Neural crest cell (in vitro differentiated cells): ENCODE measurements around the gene SLC2A6. TPM values are rescaled to one million over a fixed set of nuclear protein-coding genes. Genes with fewer than 3 reads are reported as not detected.

ENCODE experiments used
- DNase-seq: peaks from one replicate; pipeline ENCODE4 v3.0.0; 2021; ENCODE audit warnings: low read depth, mixed read lengths, low spot score
- H3K27ac Mint-ChIP-seq: one replicate; pipeline ENCODE4 v1.8.0; 2021; ENCODE audit warnings: mild to moderate bottlenecking, mixed read lengths; ENCODE audit not compliant: unreplicated experiment
- H3K27me3 Mint-ChIP-seq: 2 replicates; pipeline ENCODE4 v1.8.0; 2021; ENCODE audit warnings: low read depth, mild to moderate bottlenecking, mixed read lengths
- H3K36me3 Mint-ChIP-seq: 2 replicates; pipeline ENCODE4 v1.8.0; 2021; ENCODE audit warnings: low read depth, mild to moderate bottlenecking, mixed read lengths
- H3K4me1 Mint-ChIP-seq: 2 replicates; pipeline ENCODE4 v1.8.0; 2021; ENCODE audit warnings: mixed read lengths
- H3K4me3 Mint-ChIP-seq: one replicate; pipeline ENCODE4 v1.8.0; 2021; ENCODE audit warnings: mild to moderate bottlenecking, mixed read lengths
- H3K9me3 Mint-ChIP-seq: 2 replicates; pipeline ENCODE4 v1.8.0; 2021; ENCODE audit warnings: mixed read lengths
- long read RNA-seq: library from polyadenylated mRNA; unstranded; transcript quantifications from one replicate; pipeline ENCODE4 v2.0.0, GENCODE V29; 2020
- total RNA-seq: library from RNA; stranded (reverse); gene quantifications from 2 replicates; pipeline ENCODE4 v1.2.1, GENCODE V29; 2021
- TF ChIP-seq, protein P1 (sequence below): fragments of 200-600 bp; sonication (generic); conservative IDR thresholded peaks from 2 replicates; pipeline ENCODE4 v1.5.0; 2021; ENCODE audit warnings: antibody characterized with exemption, mild to moderate bottlenecking

SLC2A6 gene, protein sequence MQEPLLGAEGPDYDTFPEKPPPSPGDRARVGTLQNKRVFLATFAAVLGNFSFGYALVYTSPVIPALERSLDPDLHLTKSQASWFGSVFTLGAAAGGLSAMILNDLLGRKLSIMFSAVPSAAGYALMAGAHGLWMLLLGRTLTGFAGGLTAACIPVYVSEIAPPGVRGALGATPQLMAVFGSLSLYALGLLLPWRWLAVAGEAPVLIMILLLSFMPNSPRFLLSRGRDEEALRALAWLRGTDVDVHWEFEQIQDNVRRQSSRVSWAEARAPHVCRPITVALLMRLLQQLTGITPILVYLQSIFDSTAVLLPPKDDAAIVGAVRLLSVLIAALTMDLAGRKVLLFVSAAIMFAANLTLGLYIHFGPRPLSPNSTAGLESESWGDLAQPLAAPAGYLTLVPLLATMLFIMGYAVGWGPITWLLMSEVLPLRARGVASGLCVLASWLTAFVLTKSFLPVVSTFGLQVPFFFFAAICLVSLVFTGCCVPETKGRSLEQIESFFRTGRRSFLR
- total RNA-seq: 29.0 and 30.9 TPM in 2 replicates
- long read RNA-seq, transcript SLC2A6-202 (10 exons, 2,528 nt): major isoform, 6 of 11 reads
- long read RNA-seq, partial matches to known transcripts: 0 of 11 reads
- long read RNA-seq, other reads (novel, unspliced or antisense): 3 of 11 reads

DNA sequence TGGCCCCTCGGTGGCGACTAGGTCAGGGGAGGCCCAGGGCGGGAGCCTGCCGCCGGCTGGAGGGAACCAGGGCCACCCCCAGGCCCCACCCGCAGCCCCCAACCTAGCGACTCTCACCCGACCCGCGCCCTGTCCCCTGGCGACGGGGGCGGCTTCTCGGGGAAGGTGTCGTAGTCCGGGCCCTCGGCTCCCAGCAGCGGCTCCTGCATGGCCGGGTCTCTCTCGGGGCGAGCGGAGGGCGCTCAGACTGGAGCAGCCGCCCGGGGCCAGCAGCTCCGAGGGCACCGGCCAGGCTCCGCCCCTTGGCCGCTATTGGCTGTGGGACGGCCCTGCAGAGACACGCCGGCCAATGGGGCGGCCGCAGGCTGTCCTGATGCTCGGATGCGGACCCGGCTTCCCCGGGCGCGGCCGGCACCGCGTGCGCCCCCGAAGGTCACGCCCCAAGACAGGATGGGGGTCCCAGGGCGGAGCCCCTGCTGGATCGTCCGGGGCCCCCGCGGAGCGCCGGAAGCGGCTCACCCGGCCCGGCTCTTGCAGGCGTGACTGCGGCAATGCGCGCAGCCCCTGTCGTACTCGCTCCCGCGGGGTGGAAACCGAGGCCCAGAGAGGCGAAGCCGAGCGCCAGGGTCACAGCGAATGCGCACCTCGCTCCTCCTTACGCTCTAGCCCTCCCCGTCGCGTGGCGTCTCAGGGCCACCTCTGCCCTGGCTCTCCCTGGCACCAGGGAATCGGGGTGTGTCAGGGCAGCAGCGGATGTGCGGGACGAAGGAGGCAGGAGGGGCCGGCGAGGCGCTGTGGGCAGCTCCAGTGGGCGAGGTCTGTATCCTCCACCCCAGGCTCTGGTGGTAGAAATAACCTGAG is at the start of gene SLC2A6:
Gene SLC2A6, minus strand, starts transcription at position 249 of the 861 bp plus-strand sequence. Its CDS starts 40 bp downstream, at position 209.
- H3K27me3 Mint-ChIP-seq: no peaks in the 10 kb centered on the region
- H3K36me3 Mint-ChIP-seq: no peaks in the 10 kb centered on the region
- no peaks in the 10 kb centered on the region for H3K9me3 Mint-ChIP-seq
- H3K4me1 Mint-ChIP-seq: peaks cover 17% of the 10 kb centered on the region
- DNase-seq: peak; percentile 79
- H3K27ac Mint-ChIP-seq: peak within 1 kb of the TSS; percentile 67
- H3K4me3 Mint-ChIP-seq: peak within 1 kb of the TSS; percentile 87
- TF ChIP-seq, protein P1, sequence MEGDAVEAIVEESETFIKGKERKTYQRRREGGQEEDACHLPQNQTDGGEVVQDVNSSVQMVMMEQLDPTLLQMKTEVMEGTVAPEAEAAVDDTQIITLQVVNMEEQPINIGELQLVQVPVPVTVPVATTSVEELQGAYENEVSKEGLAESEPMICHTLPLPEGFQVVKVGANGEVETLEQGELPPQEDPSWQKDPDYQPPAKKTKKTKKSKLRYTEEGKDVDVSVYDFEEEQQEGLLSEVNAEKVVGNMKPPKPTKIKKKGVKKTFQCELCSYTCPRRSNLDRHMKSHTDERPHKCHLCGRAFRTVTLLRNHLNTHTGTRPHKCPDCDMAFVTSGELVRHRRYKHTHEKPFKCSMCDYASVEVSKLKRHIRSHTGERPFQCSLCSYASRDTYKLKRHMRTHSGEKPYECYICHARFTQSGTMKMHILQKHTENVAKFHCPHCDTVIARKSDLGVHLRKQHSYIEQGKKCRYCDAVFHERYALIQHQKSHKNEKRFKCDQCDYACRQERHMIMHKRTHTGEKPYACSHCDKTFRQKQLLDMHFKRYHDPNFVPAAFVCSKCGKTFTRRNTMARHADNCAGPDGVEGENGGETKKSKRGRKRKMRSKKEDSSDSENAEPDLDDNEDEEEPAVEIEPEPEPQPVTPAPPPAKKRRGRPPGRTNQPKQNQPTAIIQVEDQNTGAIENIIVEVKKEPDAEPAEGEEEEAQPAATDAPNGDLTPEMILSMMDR: no peak

DNA sequence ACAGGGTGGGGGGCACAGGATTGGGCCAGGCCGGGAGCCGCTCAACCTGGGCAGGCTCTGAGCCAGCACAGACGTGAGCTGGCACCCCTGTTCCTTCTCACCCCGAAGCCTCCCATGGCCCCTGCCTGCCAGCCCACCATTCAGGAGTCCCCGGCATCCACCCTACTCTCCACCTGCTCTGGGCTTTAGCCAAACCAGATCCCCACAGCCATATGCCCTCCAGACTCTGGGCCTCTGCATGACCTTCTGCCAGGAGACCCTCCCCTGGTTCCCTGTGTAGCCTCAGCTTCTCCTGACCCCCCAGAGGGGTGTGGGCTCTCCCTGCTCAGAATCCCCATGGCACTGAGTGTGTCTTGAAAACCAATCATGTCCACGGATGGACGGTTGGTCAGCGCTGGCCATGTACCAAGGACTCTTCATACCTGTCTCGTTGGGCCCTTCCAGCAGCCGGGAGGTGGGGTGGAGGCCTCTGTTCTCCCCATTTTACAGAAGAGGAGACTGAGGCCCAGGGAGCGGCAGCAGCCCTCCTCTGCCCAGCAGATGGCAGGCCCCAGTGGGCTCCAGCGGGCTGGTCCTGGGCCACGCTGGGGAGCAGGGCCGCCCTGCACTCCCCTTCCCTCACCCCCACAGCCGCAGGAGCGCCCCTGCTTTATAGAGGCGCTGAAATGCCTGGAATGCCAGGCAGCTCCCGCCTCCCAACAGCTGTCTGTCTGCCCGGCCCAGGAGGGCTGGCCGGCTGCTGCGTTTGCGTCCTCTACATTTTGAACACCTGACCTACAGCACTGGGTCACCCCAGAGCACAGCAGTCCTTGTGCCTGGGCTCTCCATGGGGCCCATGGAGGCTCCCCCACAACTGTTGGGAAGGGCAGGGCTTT is 49.3 kb upstream of the SLC2A6 start:
- no peak overlapping the region for H3K27ac Mint-ChIP-seq
- peaks cover 20% of the 10 kb centered on the region for H3K4me1 Mint-ChIP-seq
- DNase-seq: no peak
- H3K36me3 Mint-ChIP-seq: no peaks in the 10 kb centered on the region
- no peak overlapping the region for H3K4me3 Mint-ChIP-seq
- no peaks in the 10 kb centered on the region for H3K9me3 Mint-ChIP-seq
- TF ChIP-seq, protein P1: no peak
- H3K27me3 Mint-ChIP-seq: peaks cover 18% of the 10 kb centered on the region

DNA sequence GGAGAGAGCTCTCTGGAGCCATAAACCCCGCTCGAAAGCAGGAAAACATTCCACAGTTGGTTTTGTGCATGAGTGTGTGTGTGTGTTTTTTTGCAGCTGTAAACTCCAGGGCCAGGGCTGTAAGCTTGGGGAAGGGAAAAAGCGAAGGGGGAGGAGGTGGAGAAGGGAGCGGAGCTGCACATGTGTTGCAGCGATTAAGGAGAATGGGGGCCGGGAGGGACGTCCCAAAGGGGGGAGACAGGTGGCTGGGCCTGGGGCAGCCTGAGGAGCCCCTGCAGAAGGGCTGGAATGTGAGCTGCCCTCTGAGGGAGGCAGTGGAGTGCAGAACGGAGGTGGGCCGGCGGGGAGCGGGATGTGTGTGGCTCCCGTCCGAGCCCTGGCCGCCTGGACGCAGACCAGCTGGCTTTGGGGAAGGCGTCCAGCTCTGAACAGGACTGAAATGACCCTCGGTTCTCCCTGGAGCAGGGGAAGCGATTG is 48.6 kb upstream of the SLC2A6 start:
- no peak for DNase-seq
- H3K27me3 Mint-ChIP-seq: peaks cover 14% of the 10 kb centered on the region
- H3K36me3 Mint-ChIP-seq: no peaks in the 10 kb centered on the region
- H3K4me3 Mint-ChIP-seq: no peak overlapping the region
- no peak overlapping the region for H3K27ac Mint-ChIP-seq
- peaks cover 17% of the 10 kb centered on the region for H3K4me1 Mint-ChIP-seq
- no peaks in the 10 kb centered on the region for H3K9me3 Mint-ChIP-seq
- TF ChIP-seq, protein P1: no peak

DNA sequence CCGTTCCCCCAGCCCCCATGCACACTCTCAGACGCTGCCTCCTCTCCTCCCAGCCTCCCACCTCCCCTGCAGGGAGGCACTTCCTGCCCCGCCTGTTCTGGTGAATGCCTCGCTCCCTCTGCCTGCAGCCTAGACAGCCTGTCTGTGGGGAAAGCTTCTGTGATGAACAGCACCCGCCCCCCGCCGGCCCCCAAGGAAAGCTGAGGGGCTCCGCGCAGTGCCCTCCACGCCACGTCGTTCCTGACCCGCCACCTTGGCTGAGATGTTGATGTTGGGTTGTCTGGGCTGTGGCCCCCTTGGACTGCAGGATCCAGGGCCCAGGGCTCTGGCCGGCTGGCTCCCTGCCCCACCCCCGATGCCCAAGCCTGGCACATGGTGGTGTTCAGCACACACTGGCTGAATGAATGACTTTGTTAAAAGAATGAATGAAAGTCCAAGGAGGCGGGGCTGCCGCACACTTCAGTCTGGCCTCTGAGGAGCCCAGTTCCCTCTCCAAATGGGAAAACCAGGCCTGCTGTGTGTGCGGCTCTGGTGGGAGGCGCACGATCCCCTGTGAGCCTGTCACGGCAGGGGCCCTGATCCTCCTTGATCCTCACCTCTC is 47.9 kb upstream of the SLC2A6 start:
- Mint-ChIP-seq H3K36me3 (no peaks in the 10 kb centered on the region), H3K4me3 (no peak overlapping the region), H3K27ac (no peak overlapping the region), H3K4me1 (peaks cover 17% of the 10 kb centered on the region), H3K9me3 (no peaks in the 10 kb centered on the region), H3K27me3 (peaks cover 14% of the 10 kb centered on the region)
- DNase-seq: no peak
- TF ChIP-seq, protein P1: no peak
